AG20443 (cell line): ENCODE data around the gene METRNL.
"Not testable (repeated sequence)": the region's sequence is repeated elsewhere in the genome, so short reads cannot be mapped to it uniquely, and the experiment has no call there.

Experiments
- DNase-seq: peaks from one replicate; pipeline ENCODE4 v3.0.0; 2012; ENCODE audit warnings: low spot score, mixed read lengths

The METRNL gene

GRCh38 chr17:83122834-83123233 lies 43.4 kb downstream of the METRNL start:
- DNase-seq: peak; percentile 80

- no peak for DNase-seq
Measured at GRCh38 chr17:83123896-83124801, 44.7 kb downstream of the METRNL start.

GRCh38 chr17:83124871-83125514 lies 45.6 kb downstream of the METRNL start:
- no peak for DNase-seq

GRCh38 chr17:83125515-83126274 lies 46.3 kb downstream of the METRNL start:
- peak; percentile 85 for DNase-seq

DNA sequence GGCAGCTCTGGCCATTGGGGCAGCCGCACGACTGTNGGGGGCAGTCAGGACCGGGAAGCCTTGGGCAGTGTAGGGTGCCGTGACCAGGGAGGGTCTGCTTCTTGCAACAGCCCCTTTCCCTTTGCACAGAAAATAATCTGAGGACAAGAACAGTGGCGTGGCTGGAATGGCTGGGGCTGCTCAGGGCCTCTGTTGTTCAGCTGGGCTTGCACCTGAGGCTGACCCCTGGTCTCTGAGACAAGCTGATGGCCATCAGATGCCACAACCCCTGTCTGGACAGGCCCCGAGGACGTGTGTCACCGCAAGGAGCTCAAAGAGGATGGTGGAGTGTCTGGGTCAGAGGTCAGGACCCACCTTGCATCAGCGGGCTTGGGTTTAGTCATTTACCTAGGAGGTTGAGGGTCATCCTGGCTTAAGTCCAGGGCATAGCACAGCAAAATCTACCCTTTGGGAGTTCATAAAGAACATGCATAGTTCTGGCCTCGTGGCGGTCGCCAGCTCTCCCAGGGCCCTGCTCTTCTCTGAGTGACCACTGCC lies 46.9 kb downstream of the METRNL start:
- DNase-seq: no peak

DNA sequence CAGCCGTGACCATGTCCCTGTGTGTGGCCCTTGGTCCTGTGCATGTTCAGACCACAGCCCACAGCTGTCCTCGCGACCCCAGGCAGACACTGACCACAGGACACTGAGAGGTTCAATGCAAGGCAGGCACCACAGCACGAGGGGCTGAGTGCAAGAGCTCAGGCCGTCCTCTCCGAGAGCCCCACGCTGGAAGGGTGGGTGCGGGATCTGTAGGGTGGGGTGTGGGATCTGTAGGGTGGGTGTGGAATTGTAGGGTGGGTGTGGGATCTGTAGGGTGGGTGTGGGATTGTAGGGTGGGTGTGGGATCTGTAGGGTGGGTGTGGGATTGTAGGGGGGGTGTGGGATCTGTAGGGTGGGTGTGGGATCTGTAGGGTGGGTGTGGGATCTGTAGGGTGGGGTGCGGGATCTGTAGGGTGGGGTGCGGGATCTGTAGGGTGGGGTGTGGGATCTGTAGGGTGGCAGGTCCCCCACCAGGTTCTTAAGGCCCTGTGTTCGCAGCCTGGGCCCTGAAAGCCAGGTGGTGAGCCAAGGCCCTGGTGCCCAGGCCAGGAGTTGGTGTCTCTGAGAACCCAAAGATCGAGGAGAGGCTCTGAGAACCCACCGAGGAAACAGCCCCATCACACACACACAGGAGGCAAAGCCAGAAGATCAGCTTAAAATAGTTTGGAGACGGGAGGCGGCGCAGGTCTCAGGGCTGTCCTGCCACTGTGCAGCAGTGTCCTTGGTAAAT lies 48.2 kb downstream of the METRNL start:
- no peak for DNase-seq

- DNase-seq: no peak
Measured at GRCh38 chr17:83128306-83129240, 49.2 kb downstream of the METRNL start.

- DNase-seq: no peak
Measured at GRCh38 chr17:83129676-83130075, 50.3 kb downstream of the METRNL start.

DNA sequence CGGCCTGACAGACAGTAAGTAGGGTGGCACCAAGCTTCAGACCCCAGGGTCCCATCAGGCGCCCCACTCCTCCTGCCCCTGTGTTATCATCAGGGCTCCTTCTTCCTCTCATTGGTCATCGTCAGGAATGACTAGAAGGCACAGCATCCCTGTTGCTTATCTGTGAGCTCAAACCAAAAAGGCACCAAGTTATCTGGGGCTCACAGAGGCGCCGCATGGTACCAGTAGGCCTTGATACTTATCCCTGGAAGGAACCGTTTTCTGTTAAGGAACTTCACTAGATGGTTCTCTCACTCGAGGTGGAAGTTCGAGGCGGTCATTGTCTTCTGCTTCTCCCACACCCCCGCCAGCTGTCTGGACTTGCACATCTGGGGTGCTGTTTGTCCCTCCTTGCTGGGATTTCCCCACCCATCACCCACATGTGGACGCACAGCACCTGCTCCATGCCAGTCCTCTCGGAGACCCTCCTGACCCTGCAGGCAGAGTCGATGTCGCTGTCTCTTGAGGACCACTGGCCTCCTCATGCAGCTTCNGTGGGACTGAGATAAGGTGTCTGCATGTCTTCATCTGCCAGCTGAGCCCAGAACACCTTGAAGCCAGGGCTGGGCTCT lies 52.1 kb downstream of the METRNL start:
- no peak for DNase-seq

DNA sequence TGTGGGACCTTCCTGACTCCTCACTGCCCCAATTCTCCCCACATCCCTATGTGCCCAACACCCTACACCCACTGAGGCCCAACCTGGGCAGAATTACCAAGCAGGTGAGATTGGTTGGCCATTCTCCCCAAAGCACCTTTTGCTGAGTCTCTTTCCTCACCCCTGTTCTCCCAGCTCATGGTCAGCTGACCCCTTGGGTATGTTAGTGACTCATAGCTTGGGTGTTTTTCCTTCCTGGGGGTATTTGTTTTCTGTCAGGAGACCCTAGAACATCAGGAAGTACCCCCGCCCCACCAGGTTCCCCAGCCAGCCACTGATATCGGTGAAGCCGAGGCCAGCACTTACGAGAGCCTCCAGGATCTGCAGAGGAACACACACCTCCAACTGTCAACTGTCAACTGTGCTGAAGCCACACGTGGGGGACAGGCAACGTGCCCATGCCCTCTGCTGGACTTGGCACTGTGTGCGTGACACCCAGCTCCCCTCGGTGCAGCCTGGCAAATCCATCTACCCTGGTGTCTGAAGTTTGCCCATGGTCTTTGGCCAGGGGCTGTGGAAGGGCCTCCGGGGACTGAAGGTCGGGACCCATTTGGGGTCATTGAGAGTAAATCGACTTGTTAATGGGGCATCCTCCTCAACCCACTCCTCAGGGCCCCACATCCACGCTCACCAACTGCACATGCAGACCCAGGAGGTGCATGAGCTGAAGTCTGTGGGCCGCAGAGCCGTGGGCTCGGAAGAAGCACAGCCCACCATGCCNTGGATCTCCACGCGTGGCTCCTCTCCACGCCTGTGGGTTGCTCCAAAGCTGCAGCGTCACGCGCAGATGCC lies 53.1 kb downstream of the METRNL start:
- DNase-seq: no peak

DNA sequence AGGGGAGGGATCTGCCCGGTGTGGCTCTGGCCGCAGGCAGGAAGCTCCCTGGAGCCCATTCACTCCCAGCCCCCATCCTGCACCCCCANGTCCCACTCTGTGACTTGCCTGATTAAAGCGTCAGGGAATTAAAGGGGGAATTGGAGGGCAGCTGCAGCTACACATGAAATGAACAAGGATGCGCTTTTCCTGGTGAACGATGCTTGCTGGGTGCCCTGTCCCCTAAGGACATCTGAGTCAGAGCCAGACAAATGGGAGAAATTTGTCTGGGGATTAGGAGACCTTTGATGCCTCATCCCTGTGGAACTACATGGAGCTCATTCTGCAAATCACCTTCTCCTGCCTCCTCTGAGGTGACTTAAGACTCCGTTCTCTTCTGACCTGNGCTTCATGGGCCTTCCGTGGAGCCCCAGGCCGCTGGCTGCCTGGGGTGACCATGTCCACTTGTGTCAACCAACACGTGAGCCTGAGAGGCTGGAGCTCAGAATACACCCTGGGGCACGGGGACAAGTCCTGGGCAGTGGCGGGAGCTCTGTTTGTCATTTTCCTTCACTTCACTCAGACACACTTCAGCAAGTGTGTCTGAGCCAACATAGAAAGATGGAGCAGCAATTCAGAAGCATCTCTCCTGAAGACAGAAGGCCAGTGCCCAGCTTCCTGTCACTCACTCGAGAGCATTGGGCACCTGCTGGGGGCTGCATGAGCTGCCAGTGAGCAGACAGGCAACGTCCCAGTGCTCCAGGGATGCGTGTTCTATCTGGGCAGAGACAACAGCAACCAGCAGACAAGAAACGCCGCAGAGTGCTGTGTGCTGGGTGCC lies 54.1 kb downstream of the METRNL start:
- no peak for DNase-seq

DNA sequence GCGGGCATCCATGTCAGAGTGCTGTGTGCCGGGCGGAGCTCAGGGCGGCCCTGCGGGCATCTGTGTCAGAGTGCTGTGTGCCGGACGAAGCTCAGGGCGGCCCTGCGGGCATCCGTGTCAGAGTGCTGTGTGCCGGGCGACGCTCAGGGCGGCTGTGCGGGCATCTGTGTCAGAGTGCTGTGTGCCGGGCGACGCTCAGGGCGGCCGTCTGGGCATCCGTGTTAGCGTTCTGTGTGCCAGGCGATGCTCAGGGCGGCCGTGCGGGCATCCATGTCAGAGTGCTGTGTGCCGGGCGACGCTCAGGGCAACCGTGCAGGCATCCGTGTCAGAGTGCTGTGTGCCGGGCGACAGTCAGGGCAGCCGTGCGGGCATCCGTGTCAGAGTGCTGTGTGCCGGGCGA lies 55.0 kb downstream of the METRNL start:
- DNase-seq: not testable (repeated sequence)

DNA sequence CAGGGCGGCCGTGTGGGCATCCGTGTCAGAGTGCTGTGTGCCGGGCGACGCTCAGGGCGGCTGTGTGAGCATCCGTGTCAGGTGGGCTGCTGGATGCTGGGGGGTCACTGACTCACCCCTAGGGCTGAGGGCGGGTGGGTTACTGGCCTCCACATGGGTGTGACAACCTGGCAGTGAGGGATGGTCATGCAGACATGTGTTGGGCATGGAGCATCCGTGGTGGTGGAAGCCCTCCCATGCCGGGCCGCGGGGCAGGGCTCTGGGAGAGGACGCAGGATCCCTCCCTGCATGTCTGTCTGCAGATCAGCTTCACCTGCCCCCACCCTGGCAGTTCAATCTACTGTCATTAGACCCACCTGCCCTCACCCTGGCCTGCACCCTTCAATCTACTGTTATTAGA lies 56.3 kb downstream of the METRNL start:
- DNase-seq: no peak

DNA sequence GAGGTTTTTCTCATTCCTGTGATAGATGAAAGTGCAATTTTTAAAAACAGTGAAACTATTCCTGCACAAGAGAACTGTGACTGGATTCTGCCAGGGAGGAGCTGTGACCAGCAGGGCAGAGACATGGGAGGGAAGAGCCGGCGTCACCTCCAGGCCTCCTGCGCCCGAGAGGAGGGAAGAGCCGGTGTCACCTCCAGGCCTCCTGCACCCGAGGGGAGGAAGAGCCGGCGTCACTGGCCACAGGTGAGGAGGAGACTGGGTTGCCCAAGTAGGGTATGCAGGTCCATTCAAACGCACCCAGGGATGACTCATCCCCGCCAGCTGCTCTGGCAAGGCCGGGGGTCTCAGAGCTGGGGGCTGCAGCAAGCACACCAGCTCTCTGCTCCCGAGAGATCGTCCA lies 56.7 kb downstream of the METRNL start:
- DNase-seq: no peak

- no peak for DNase-seq
Measured at GRCh38 chr17:83136931-83137330, 57.5 kb downstream of the METRNL start.

DNA sequence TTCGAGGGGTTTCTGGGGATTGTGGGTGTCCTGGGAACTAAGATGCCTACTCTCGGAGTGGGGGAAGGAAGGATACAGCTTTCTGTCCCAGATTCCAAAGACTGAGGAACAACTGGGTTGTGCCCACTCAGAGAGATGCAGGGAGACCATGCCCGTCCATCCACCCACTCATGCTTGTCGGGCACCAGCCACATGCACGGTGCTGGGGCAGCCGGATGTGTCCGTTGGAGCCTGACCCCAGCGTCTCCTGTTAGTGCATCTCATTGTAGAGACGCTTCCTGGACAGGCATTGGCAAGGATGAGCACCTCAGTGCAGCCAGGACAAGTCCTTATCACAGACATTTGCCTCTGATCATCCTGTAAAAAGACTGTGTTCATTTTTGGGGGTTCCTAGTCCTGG lies 58.1 kb downstream of the METRNL start:
- DNase-seq: no peak

DNA sequence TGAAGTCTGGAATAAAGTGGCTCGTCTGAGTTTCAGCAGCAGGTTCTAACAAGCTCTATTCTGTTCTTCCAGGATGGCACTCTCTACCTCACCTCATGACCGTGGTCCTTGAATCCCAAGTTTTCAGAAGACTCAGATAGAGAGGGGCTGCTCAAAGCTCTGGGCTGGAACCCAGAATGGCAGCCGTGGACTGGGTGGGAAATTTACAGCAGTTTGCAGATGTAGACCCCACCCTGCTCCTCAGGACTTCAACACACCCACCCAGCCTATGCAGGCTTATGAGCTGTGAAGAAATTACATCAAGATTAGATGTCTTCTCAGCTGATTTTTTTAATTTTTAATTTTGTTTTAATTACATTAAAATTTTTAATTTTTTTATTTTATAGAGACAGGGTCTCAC lies 59.4 kb downstream of the METRNL start:
- DNase-seq: no peak

DNA sequence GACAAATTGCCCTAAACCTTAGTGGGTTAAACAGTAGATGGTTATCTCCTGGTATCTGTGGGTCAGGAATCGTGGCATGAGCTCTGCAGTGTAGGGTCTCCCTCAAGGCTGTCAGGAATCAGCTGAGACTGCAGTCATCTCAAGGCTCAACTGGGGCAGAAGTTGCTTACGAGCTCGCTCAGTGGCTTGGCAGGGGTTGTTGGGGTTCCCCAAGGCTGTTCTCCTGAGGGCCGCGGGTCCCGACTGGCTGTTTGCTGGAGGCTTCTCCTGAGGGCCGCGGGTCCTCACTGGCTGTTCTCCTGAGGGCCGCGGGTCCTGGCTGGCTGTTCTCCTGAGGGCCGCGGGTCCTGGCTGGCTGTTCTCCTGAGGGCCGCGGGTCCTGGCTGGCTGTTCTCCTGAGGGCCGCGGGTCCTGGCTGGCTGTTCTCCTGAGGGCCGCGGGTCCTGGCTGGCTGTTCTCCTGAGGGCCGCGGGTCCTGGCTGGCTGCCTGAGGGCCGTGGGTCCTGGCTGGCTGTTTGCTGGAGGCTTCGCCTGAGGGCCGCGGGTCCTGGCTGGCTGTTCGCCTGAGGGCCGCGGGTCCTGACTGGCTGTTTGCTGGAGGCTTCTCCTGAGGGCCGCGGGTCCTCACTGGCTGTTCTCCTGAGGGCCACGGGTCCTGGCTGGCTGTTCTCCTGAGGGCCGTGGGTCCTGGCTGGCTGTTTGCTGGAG lies 60.3 kb downstream of the METRNL start:
- DNase-seq: not testable (repeated sequence)
